ENCODE results near the gene METTL9. TPM values are rescaled to one million over a fixed set of nuclear protein-coding genes. Genes with fewer than 3 reads are reported as not detected.

Gene METTL9
- total and polyA plus RNA-seq, 2 experiments from 2014 or later = 72.5 to 152 TPM

GRCh38 chr16:21570676-21571017 is 28.7 kb upstream of the METTL9 start:
- Histone ChIP-seq H3K9me2 (ENCODE audit: insufficient read depth) (no peaks in the 10 kb centered on the region), H3K4me1 (ENCODE audit: insufficient read depth) (no peaks in the 10 kb centered on the region), H3F3A (replicated peaks; ENCODE audit: low read depth) (no peaks in the 10 kb centered on the region), H3K36me3 (ENCODE audit: insufficient read depth) (no peaks in the 10 kb centered on the region), H3K79me2 (replicated peaks; ENCODE audit: insufficient read depth) (no peaks in the 10 kb centered on the region), H4K20me1 (replicated peaks; ENCODE audit: insufficient read depth) (no peaks in the 10 kb centered on the region), H3K4me3 (no peak overlapping the region), H3K4me2 (no peak overlapping the region), H3K27ac (ENCODE audit: low read depth) (no peak overlapping the region), H3K27me3 (ENCODE audit: insufficient read depth) (no peaks in the 10 kb centered on the region), H2AFZ (no peak overlapping the region)
- Mint-ChIP-seq H3K27ac (no peak overlapping the region), H3K4me1 (no peaks in the 10 kb centered on the region), H3K27me3 (ENCODE audit: insufficient read depth, low read depth, poor library complexity) (peaks cover 4% of the 10 kb centered on the region), H3K9me3 (no peaks in the 10 kb centered on the region), H3K4me3 (no peak overlapping the region), H3K36me3 (ENCODE audit: low read depth) (no peaks in the 10 kb centered on the region)
- TF ChIP-seq JUNB (IDR thresholded peaks at IDR 0.05; ENCODE audit: unreplicated experiment) = no peak
- no peak for TF ChIP-seq EZH2 (IDR thresholded peaks at IDR 0.05; ENCODE audit: low read depth, unreplicated experiment)
- no peak for TF ChIP-seq STAT1 (IDR thresholded peaks at IDR 0.05; ENCODE audit: unreplicated experiment)
- TF ChIP-seq REST (IDR thresholded peaks at IDR 0.05; ENCODE audit: unreplicated experiment) = no peak
- TF ChIP-seq EZH2phosphoT487 (IDR thresholded peaks at IDR 0.05; ENCODE audit: unreplicated experiment) = no peak
- no peak for TF ChIP-seq CTCF (conservative IDR thresholded peaks at IDR 0.05; ENCODE audit: low read depth in 2 of 2)
- no peak for TF ChIP-seq CREB1 (CRISPR knock-in tag; IDR thresholded peaks at IDR 0.05; ENCODE audit: low read depth)
- no peak for TF ChIP-seq ZNF462 (CRISPR knock-in tag; IDR thresholded peaks at IDR 0.05)
- no peak for TF ChIP-seq ETS1 (IDR thresholded peaks at IDR 0.05)
- TF ChIP-seq ZNF114 (CRISPR knock-in tag; IDR thresholded peaks at IDR 0.05) = no peak
- TF ChIP-seq NANOG (IDR thresholded peaks at IDR 0.05; ENCODE audit: borderline replicate concordance) = no peak
- TF ChIP-seq POLR2AphosphoS5 (IDR thresholded peaks at IDR 0.05; ENCODE audit: low read depth) = no peak
- TF ChIP-seq ZNF331 (CRISPR knock-in tag; IDR thresholded peaks at IDR 0.05; ENCODE audit: low read depth) = no peak
- ATAC-seq (no peak), DNase-seq (ENCODE audit: low spot score) (no peak)

Data from GM23338 (cell line).